GM21423 (cell line): Measurements from ENCODE around the gene CCR8.
"Not testable (repeated sequence)": the region's sequence is repeated elsewhere in the genome, so short reads cannot be mapped to it uniquely, and the experiment has no call there.

Source experiments
- ATAC-seq: cut with Tn5 transposase; IDR thresholded peaks from one replicate; pipeline ENCODE4 v1.9.1; 2021; ENCODE audit warnings: mild to moderate bottlenecking, moderate library complexity; ENCODE audit not compliant: unreplicated experiment

Gene CCR8

DNA sequence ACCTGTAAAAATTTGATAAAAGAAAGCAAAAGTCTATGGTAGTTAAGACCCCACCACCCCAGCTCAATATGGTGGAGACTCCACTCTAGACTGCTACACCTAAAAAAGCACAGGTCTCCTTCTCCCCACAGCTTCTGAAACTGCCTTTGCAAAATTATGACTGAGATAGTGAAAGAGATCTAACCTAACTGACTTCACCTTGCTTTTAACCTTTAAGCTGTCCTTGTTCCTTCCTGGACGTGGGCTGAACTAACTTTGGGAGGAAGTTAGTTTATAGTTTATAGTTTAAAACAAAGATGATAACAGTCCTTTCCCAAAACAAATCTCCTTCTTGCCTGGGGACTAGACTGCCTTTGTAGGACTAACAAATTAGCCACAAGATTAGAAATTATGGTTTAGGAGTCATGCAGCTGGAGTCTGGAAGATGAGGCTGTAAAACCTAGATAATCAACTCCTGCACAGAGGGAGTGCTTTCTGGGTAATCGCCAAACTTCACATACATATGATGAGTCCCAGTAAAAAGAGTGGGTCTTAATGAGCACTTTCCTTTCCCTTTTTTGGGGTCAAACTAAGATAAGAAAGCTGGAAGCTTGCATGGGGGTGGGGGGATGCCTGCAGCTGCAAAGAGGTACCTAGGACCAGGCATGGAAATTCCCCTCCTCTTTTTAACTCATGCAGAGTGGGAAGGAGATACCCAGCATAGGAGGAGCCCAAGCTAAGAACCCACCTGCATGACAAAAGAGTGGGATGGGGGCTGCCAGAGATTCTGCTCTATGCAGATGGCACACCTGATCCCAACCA lies 17.5 kb downstream of the CCR8 start:
- ATAC-seq: peak; percentile 74

DNA sequence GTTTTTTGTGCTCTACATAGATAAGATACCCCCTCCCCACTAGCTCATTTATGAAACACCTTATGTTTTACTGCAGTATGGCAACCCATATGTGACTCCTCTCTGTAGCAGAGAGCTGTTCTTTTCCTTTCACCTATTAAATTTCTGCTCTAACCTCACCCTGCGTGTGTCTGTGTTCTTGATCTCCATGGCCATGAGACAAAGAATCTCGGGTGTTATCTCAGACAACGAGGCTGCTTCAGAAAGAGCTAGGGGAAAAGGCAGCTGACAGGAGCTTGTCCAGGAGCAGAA lies 18.0 kb downstream of the CCR8 start:
- no peak for ATAC-seq

DNA sequence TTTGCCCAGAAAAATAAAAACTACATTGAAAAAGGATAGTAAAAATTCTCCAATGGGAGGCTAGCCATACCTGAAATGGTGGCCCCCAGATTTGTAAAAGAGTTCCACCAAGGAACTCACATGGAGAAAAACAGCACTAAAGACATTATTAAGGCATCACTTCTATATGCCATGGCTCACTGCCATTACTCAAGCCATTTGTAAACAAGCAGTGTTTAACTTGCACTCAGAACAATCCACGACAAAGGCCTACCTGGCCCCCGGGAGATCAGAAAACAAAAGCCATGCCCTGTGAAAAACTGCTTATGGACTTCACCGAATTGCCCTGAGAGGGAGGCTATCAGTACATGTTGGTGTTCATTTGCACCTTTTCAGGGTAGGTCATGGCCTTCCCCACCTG lies 19.6 kb downstream of the CCR8 start:
- no peak for ATAC-seq

DNA sequence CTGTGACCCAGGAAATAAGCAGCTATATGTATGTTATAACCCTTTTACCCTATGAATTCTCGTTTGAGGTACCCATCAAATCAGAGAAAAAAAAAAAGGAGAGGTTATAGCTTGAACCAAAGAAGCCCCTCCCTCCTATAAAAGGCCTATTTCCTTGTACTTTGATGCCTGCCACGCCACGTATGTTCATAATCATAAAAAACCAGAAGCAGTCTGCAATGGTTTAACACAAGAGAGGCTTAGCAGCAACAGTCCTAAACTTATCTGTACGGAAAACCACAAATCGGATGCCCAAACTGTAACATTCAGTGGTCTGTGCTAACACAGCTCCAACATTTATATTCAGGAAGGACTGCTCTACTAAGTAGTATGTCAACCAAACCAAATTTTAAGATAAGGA lies 21.2 kb downstream of the CCR8 start:
- ATAC-seq: no peak

DNA sequence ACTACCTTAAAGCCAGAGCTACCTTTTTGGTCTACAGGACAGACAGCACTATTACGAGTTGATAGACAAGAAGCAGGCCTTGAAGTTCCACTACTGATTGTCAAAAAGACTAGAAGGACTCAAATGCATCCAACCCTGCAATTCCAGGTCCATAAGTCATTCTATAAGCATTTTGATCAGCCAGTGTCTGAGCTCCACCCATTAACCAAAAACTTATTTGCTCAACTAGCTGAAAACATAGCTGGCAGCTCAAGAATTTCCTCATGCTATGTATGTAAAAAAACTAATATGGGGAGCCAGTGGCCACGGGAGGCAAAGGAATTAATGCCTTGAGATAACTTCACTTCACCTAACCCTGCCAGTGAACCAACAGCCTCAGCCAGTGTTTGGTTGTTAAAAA lies 21.6 kb downstream of the CCR8 start:
- not testable (repeated sequence) for ATAC-seq

DNA sequence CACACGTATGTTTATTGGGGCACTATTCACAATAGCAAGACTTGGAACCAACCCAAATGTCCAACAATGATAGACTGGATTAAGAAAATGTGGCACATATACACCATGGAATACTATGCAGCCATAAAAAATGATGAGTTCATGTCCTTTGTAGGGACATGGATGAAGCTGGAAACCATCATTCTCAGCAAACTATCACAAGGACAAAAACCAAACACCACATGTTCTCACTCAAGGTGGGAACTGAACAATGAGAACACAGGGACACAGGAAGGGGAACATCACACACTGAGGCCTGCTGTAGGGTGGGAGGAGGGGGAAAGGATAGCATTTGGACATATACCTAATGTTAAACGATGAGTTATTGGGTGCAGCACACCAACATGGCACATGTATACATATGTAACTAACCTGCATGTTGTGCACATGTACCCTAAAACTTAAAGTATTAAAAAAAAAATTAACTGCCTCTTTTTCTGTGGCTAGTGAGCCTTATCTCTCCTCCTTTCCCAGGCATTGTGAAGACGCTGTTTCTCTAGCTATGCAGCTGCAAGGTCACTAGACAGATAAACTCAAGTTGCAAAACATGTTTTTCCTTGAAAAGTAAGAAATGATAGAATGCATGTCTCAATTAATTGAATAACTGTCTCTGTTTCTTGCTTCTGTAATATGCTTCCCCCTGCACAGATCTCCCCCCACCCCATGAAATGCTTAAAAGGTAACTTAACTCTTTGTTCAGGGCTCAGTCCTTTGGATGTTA lies 23.8 kb downstream of the CCR8 start:
- not testable (repeated sequence) for ATAC-seq

DNA sequence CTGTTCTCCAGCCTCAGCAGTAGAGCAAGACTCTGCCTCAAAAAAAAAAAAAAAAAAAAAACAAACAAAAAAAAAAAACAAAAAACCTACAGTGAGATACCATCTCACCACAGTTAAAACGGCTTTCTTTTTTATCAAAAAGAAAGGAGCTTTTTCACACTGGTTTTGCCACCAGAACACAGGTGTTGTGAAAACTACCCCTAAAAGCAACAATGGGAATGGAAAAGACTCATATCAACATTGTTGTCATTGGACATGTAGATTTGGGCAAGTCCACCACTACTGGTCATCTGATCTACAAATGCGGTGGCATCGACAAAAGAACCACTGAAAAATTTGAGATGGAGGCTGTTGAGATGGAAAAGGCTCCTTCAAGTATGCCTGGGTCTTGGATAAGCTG lies 28.8 kb downstream of the CCR8 start:
- no peak for ATAC-seq

DNA sequence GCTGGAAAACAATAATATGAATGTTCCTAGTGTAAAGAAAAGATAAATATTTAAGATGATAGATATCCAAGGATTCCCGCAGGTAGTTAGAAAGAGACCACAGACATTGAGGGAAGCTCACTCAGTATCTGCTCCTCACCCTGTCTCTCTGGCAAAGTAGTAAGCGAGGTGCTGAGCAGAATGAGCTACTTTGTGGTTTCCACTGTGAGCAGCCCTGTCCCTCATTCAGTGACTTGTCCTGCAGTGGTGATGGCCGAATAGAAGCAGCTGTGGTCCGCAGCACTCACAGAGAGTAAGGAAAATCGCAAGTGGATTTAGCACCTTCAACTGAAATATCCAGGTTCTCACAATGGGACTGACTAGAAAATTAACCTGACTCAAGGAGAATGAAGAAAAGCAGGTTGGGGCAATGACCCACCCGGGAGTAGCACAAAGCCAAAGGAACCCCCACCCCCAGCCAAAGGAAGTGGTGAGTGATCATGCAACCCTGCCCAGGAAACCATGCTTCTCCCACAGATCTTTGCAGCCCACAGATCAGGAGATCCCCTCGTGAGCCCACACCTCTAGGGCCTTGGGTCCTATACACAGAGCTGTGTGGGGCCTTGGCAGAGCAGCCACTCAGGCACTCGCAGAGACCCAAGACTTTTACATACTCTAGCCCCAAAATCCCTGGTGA lies 31.9 kb downstream of the CCR8 start:
- peak; percentile 65 for ATAC-seq

DNA sequence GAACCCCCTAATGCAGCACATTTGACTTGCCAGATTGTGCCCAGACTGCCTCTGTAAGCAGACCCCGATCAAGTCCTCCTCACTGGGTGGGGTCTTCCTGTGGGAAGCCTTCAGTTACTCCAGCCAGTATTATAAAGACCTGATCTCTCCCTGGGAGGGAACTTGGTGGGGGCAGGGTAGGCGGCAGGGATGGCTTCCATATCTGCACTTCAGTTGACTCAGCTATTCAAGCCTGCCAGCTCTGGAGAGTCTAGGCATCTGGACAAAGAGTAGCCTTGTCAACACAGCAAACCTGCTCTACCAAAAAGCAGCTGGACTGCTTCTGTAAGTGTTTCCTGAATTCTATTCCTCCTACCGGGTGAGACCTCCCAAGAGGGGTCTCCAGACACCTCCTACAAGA lies 32.7 kb downstream of the CCR8 start:
- no peak for ATAC-seq

DNA sequence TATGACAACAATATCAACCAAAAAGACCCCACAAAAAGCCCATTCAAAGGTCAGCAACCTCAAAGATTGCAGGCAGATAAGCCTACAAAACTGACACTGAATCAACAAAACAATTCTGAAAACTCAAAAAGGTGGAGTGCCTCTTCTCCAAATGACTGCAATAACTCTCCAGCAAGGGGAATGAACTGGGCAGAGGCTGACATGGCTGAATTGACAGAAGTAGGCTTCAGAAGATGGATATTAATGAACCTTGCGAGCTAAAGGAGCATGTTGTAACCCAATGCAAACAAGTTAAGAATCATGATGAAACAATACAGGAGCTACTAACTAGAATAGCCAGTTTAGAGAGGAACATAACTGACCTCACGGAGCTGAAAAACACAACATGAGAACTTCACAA lies 33.3 kb downstream of the CCR8 start:
- no peak for ATAC-seq

DNA sequence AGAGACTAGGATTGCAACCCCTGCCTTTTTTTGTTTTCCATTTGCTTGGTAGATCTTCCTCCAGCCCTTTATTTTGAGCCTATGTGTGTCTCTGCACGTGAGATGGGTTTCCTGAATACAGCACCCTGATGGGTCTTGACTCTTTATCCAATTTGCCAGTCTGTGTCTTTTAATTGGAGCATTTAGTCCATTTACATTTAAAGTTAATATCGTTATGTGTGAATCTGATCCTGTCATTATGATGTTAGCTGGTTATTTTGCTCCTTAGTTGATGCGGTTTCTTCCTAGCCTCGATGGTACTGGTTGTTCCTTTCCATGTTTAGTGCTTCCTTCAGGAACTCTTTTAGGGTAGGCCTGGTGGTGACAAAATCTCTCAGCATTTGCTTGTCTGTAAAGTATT lies 40.9 kb downstream of the CCR8 start:
- ATAC-seq: not testable (repeated sequence)

DNA sequence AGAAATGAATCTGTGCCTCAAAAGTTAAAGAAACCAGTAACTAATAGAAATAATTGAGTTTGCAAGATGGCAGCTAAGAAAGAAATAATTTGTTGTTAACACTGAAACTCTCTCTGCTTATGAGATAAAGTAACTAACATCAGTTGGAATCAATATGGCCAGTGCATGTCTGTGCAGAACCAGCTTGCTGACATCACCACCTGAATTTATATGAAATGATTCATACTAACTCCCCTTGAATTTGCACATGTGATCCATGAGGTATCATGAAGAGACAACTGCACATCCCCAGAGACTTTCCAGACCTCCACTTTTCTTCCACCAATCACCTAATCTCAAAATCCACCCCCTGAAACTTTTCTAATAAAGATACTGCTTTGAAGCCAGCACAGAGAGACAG lies 43.3 kb downstream of the CCR8 start:
- ATAC-seq: no peak

DNA sequence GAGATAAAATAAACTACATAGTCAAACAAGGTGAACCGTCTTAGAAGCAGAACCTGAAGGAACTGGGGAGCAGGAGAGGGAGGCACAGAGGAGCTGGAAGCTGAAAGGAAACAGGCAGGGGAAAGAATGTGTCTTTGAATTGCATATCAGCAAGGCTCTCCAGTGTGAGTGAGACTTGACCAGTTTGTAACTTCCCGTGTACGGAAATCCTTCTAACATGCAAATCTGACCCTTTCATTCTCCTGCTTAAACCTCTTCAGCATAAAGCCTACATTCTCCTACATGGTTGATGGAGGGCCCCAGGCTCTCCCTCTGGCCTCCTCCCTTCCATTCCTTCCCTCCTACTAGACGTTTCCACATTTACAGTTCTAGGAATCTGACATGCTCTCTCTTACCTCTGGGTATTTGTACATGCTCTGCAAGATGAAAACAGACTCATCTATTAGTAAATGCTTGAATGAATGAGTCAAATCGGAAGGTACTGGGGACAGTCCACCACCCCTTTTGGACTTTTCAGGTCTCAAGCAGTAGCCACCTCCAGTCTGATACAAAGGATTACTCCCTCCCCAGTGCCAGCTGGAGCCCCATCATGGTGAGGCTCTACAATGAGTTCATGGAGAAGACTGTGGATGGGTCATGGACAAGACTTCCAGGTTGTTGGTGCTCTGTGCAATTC lies 47.6 kb downstream of the CCR8 start:
- ATAC-seq: no peak

DNA sequence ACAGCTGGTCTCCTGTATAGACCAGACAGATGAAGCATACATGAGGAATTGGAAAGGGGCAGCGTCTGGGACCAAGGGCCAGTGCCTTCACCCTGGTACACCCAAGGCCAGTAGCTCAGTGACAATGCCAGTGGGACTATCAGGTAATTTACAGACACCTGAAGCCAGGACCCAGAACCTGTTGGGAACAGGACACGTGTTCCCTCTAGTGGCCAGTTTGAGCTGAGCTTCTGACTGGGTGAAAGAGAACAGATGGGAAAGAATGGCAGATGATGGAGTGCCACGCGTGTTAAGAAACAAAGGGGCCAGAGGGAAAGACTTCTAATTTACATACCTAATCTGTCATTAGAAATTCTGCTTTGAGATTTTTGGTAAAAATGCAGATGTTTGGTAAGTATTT lies 48.6 kb downstream of the CCR8 start:
- peak; percentile 70 for ATAC-seq

DNA sequence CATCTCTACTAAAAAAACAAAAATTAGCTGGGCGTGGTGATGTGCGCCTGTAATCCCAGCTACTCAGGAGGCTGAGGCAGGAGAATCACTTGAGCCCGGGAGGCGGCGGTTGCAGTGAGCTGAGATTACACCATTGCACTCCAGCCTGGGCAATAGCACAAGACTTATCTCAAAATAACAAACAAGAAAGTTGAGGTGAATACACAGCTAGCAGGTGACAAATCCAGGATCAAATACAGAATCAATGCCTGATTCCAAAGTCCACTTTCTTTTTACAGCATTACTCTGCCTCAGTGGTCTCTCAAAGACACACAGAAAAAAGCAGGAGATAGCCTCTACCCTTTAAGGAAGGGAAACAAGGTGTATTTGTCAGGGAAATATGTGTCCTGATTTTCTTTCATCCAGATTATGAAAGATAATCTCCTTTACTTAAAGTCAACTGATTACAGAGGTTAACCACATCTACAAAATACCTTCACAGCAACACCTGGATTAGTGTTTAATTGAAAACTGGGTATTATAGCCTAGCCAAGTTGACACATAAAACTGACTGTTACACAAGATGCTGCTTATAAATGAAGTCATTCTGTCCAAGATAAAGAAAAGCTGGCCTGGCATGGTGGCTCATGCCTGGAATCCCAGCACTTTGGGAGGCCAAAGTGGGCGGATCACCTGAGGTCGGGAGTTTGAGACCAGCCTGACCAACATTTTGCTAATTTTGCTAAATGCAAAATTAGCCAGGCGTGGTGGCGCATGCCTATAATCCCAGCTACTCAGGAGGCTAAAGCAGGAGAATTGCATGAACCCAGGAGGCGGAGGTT lies 49.7 kb downstream of the CCR8 start:
- no peak for ATAC-seq

DNA sequence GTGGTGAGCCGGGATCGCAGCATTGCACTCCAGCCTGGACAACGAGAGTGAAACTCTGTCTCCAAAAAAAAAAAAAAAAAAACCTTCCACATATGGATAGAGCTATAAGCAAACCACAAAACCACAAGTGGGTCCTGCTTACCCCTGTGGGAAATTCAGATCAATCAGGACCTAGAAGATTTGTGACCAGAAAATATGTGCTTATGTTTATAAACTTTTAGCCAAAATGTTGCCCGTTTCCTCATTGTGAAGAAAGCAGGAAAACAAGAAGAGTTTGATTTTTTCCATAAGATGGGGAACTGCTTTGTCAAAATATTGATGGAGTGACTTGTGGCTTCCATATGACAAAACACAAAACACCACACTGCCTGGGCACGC lies 50.3 kb downstream of the CCR8 start:
- ATAC-seq: no peak

DNA sequence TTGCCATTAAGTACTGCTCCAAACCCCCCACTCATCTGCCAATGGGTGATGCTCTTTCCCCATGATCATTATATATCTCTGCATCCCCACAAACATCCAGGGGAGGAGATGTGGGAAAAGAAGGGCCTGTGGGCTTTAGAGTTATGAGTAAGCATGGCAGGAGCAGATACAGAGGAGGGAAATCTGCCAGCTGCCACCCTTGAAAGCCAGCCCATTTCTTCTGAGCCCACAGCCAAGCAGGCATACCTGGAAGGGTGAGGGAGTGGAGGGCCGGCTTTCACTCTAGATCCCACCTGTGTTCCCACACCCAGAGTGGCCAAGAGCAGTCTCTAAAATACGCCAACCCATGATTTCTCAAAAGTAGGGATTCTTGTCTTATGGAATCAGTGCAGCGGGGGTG lies 51.9 kb downstream of the CCR8 start:
- ATAC-seq: no peak
